GM19035 (cell line): ENCODE results near the gene PACS2.
"Not testable (repeated sequence)": the region's sequence is repeated elsewhere in the genome, so short reads cannot be mapped to it uniquely, and the experiment has no call there.

ENCODE experiments used
- ATAC-seq: cut with Tn5 transposase; IDR thresholded peaks from one replicate; pipeline ENCODE4 v1.9.1; 2021; ENCODE audit not compliant: unreplicated experiment

Gene PACS2

DNA sequence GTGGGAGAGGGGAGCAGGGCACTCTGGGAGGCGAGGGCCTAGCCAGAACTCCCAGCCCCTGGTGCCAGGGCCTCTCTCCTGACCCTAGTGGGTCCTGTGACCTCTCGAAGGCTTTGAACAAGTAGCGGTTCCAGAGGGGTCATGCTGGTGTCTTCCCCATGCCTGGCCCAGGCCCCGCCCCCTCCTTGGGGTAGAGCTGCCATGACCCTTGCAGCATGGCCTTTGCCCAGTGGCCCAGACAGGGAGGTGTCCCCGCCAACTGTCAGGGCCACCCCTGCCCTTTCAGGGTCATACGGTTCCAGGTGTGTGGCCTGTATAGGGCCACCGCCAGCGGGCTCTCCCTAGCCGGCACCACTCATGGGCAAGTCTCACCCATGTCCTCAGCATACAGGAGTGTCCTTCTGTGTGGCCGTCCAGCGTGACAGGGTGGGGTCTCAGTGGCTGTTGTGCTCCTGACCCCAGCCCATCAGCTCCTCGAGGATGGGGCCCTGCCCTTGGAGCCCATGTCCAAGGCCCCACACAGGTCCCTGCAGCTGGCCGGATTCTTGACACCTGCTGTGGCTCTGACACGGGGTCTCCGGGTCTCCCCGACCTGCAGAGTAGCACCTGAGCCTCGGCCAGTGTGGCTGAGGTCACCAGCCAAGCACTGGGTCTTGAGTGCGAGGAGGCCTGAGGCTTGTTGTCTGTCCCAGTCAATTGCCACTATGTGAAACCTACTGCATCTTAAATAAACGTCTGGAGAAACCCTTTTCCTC is 34.6 kb downstream of the PACS2 start:
- ATAC-seq: no peak

DNA sequence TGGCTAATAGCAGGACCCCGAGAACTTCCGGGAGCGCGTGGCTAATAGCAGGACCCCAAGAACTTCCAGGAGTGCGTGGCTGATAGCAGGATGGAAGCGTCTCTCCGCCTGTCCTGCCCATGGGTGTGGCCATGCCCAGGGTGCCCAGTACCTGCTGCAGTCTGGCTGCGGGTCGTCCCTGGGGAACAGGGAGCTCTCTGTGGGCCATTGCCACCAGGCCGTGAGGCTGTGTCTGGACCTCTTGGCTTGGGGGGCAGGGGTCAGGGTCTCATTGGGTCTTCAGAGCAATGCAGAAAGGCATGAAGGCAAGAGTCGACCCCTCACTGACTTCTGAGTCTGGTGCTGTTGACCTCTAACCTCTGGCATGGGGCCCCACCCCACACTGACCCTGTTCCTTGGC is 35.4 kb downstream of the PACS2 start:
- ATAC-seq: no peak

DNA sequence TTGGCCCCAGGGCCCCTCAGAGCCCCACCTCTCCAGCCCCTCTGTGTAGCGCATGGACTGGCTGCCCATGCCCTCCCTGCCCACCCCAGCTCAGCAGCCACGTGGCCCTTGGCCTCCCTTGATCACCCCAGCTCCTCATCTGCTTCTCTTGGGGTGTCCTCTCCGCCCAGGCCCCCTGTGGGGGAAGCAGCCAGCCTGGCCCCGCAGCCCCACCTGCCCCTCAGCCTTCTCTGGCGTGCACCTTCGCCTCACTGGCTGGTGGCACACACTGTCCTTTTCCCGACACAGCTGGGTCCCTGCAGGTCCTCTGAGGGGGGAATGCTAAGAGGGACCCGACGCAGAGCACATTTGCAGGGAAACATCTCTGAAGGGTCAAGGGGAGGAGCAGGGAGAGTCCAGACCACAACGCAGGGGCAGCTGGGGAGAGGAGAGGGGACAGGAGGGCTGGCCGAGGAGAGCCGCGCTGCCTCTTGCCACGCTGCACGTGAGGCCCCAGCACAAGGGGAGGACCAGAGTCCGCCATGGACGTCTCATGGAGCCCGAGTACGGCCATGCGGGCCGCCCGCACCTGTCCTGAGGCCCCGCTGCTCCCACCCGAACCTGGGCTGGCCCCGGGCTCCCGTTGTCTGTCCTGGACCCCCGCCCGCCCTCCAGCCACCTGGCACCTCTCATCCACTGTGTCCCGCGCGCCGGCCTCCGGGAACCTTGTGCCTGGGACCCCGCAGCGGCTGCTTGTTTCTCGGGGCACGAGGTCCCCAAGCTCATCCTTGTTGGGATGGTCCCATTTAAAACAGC is 36.1 kb downstream of the PACS2 start:
- no peak for ATAC-seq

DNA sequence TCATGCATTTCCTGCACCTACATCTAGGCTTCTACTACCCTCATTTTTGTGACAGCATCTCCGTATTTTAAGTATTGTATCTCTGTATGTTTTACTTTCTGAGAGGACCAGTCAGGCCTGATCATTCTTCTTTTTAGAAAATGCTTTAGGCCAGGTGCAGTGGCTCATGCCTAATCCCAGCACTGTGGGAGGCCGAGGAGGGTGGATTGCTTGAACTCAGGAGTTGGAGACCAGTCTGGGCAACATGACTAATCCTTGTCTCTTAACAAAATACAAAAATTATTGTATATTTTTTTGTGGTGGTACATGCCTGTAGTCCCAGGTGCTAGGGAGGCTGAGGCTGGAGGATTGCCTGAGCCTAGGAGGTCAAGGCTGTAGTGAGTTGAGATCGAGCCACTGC is 36.9 kb downstream of the PACS2 start:
- no peak for ATAC-seq

DNA sequence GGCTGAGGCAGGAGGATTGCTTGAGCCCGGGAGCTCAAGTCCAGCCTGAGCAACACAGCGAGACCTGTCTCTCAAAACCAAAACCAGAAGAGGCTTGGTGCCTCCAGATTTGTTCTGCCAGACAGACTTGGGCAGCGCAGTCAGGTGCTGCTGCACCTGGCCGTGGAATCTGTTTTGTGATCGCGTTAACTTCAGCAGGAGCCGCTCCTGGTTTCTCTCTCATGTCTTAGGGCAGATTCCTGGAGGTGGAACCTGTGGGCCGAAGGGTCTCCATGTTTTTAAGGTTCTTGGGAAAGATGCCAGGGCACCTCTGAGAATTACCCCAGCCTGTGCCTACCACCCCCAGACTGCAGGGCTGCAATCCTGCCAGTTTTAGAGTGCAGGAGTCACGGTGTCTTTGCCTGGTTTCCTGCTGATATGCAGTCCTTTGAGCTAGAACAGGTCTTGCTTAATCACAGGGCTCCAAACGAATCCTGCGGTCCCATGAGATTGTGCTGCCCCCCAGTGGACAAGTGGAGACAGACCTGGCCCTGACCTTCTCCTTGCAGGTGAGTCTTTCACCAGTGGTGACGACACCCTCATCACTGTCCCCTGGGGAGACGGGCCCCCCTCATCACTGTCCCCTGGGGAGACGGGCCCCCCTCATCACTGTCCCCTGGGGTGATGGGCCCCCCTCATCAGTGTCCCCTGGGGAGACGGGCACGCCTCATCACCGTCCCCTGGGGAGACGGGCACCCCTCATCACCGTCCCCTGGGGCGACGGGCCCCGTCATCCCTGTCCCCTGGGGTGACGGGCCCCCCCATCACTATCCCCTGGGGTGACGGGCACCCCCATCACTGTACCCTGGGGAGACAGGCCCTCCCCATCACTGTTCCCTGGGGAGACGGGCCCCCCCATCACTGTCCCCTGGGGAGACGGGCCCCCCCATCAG is 37.6 kb downstream of the PACS2 start:
- ATAC-seq: no peak

DNA sequence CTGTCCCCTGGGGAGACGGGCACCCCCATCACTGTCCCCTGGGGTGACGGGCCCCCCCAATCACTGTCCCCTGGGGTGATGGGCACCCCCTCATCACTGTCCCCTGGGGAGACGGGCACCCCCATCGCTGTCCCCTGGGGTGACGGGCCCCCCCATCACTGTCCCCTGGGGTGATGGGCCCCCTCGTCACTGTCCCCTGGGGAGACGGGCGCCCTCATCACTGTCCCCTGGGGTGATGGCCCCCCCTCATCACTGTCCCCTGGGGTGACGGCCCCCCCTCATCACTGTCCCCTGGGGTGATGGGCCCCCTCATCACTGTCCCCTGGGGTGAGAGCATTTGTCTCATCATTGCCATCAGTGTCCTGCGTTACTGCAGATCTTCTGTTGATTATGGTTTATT is 38.6 kb downstream of the PACS2 start:
- no peak for ATAC-seq

DNA sequence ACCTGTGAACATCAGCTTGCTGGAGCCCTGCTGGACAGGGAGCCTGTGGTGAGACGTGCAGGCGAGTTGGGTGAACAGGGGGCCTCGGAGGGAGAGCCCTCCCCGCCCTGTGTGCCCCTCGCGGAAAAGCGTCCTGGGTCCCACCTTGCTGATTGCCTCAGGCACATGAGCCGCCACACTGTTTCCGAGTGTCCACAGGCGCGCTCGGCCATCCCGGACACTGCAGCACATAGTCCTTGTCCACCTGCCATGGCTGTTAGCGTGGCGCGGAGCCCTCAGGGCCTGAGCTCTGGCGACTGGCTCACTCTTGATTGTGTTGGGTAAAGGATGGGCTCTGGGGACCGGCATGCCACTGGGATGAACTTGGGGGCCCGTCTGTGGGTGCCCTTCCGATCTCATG is 40.0 kb downstream of the PACS2 start:
- ATAC-seq: no peak

DNA sequence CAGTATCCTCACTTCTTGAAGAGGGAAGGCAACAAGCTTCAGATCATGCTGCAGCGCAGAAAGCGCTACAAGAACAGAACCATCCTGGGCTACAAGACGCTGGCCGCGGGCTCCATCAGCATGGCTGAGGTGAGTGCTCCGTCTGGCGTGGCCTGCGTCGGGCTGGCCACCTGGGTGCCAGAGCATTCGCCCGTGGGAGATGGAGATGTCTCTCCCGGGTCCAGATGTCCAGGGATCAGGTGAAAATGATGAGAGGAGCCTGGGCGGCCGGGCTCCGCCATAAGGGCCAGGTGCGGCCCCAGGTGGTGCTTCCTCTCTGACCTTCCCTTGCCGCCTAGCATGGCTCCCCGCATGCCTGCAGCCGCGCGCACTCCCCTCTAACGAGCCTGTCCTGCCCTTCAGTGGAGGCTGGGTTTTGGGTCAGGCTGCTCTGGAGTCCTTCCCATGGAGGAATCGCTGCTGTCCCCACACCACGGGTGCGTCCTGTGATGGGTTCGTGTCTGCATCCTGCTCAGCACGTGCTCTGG is 40.6 kb downstream of the PACS2 start:
- ATAC-seq: no peak

DNA sequence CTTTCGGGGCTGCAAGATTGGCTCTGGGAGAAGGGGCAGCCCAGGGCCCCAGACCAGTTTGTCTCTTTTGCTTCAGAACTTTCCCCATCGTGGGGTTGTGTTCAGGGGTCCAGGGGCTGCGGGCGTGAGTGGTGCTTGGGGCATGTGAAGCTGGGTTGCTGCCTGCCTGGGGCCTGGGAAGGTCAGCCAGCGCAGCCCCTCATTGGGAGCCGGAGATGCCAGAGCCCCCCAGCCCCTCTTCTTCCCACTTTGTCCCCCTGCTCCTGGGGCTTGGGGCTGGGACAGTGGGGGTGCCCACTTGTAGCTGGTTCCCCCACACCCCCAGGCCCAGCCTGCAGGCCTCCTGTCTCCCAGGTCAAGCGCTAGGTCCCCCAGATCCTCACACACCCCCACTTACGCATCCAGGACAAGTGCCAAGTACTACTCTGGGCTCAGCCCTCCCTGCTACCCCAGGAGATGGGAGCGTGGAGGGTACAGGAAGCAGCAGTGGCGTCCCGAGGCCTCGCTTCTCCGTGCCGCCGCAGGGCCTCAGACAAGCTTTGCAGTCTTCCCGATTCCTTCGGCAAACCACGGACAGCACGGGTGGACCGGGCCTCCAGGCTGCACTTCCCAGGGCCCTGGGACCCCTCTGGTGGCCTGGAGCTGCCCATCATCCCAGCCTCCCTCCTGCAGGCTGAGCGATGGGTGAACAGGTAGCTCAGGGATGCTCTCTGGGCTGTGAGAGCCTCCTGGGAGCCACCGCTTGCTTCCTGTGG is 41.5 kb downstream of the PACS2 start:
- ATAC-seq: no peak

DNA sequence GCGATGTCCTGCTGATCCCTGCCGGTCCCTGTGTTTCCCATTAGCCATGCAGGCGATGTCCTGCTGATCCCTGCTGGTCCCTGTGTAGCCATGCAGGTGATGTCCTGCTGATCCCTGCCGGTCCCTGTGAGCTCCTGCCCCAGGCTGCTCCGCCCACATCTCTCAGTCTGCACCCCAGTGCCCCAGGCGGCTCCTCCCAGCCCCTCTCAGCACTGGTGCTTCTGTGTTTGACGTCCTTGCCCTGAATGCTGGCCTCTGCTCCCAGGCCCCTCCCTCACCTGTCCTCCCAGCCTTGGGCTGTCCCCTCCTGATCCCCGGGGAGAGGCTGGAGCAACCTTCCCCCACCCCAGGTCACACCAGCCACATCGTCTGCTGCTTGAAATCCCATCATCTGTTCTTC is 42.4 kb downstream of the PACS2 start:
- no peak for ATAC-seq

DNA sequence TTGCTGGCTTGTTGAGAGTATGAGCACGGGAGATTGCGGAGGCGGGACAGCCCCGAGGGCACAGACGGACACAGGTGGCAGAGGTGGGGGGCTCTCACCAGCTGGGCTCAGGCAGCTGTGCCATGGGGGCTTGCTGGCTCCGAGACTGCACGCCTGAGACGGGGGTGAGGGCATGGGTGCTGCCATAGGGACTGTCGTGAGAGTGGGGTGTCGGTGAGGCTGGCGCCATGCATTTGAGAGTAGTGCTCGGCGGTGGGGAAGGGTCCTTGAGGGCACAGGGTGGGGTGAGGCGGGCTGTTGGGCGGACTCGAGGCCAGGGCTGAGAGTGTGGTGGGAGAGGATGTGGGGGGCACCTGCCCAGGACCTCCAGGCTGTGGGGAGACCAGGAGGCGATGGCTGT is 43.1 kb downstream of the PACS2 start:
- no peak for ATAC-seq

DNA sequence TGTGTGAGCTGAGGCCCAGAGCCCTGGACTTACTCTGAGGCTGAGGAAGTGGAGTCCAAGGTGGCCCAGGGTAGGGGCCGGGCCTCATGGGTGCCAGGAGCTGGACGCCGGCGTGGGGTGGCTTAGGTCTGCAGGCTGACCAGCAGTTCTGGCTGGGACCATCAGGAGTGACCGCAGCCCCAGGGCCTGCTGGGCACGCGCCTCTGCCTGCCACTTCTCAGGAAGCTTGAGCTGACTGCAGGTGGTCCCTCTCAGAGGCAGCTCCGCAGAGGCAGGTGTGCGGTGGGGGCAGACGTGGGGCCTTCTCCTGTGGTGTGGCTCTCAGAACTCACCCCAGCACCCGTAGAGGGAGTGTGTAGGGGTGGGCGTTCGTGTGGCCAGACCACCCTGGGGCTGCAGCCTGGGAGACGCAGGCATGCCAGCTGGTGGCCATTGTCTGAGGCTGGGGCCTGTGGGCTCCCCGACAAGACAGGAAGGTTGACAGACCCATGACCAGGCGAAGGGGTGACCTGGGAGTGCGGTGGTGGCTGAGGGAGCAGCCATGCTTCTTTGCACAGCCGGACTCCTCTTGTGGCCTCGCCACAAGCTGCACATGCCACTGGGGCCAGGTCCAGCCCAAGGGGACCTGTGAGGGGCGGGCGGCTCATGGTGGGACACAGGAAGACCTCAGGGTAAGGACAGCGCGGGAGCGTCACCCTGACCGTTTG is 43.7 kb downstream of the PACS2 start:
- ATAC-seq: no peak

DNA sequence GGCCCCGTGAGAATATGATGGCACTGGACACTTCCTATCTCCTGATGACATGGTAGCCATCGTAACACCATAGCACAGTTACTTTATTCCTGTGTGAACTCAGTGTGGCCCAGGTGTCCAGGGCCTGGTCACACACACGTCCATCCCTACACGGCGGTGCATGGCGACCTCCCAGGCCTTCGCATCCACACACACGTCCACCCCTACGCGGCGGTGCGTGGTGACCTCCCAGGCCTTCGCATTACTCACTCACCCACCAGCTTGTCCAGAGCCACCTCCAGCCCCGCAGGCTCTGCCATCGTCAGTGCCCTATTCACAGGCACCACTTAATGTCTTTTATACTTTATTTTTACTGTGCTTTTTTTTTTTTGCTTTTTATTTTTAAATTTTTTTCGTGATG is 44.4 kb downstream of the PACS2 start:
- no peak for ATAC-seq

DNA sequence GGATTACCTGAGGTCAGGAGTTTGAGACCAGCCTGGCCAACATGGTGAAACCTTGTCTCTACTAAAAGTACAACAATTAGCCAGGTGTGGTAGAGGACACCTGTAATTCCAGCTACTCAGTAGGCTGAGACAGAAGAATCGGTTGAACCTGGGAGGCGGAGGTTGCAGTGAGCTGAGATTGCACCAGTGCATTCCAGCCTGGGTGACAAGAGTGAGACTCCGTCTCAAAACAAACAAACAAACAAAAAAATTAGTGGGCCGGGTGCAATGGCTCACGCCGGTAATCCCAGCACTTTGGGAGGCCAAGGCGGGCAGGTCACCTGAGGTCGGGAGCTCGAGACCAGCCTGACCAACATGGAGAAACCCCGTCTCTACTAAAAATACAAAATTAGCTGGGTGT is 46.9 kb downstream of the PACS2 start:
- ATAC-seq: not testable (repeated sequence)

DNA sequence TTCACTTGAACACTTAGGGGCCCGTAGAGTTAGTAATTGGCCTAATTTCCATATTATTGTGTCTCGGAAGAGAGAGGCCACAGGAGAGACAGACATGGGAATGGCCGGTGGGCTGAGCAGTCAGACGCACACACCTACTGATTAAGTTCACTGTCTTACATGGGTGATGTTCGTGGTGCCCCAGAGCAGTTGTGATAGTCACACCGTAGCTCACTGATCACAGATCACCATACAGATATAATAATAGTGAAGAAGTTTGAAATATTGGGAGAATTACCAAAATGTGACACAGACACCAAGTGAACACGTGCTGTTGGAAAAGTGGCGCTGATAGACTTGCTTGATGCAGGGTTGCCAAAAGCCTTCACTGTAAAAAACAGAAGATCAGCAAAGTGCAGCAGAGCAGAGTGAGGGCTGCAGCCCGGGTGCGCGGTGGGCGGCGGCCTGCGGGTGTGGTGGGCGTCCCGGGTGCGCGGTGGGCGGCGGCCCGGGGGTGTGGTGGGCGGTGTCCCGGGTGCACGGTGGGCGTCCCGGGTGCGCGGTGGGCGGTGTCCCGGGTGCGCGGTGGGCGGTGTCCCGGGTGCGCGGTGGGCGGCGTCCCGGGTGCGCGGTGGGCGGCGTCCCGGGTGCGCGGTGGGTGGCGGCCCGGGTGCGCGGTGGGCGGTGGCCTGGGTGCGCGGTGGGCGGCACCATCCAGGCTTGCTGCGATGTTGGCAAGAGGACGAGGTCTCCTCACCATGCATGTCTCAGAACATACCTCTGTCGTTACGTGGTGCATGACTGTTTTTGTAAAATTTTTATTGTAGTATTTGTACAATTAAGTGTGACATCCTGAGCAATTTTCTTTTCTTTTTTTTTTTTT is 49.5 kb downstream of the PACS2 start:
- no peak for ATAC-seq

DNA sequence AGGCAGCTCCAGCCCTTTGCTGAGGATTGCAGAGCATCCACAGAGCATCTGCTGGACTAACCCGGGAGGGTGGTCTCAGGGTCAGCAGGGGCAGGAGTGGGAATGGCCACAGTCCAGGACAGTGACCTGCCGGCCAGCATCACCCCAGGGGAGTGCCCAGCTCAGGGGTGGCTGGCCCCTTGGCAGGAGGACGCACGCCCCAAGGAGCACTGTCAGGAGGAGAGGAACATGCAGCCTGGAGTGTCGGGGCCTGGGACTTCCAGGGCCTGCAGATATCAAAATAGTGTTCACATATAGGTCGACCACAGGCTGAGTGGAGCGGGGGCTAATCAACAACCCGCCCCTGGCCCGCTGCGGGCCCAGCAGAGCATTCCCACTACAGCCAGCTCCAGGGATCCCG is 50.6 kb downstream of the PACS2 start:
- ATAC-seq: no peak

DNA sequence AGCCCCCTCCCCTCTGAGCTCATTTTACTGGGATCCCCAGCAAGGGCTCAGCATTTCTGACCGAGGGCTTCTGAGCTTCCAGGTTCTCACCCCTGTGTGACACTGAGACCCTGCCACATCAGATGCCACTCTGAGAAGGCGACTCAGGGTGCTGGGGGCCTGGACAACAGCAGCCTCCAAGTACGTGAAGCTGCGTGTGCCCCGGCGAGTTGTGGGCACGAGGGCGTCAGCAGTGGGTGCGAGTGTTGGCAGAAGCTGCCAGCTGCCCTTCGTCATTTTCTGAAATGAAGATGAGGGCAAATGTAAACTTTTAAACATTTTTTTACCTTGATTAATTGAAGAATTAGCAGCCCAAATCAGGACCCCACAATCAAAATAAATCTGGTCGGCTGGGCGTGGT is 51.1 kb downstream of the PACS2 start:
- no peak for ATAC-seq

DNA sequence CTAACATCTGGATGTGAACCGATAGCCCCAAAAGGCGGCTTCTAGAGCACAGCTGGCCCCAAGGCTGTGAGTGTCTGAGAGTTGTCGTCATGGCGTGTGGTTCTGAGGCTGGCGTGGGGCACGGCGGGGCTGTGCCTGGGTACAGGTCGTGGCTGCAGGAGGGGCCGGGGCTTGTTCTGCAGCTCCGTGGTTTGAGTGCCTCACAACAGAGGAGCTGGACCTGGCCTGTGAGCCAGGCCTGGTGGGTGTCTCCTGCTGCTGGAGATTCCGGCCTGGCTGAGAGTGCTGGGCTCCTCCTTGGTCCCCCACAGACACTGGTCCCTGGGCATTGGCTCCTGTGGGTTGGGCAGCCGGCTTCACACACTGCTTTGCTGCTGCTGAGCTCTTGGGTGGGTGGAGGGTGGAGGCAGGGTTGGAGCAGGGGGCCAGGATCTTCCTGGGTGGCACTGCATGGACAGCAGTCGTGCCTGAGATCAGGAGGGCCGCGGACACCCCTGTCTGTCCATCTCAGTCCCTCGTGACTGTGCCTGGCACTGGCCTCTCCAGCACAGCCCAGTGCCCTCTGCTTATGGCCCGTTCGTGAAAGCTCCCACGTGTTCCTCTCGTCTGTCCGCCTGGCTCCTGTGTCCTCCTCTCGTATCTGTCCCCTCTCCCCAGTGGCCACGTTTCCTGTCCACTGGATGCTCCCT is 52.0 kb downstream of the PACS2 start:
- no peak for ATAC-seq
